Esophagus muscularis mucosa (tissue), 4 donors: ENCODE measurements around the gene COL25A1. TPM values are rescaled to one million over a fixed set of nuclear protein-coding genes. Genes with fewer than 3 reads are reported as not detected.

Source experiments
- DNase-seq: peaks from one replicate; pipeline ENCODE4 v3.0.0-alpha.2; 2017; ENCODE audit errors: extremely low spot score
- H3K27ac ChIP-seq, 4 donors: fragments of 200-600 bp; sonication (generic); replicated peaks in 1 of 4; 1 replicate in 3 of 4; 2 replicates in 1 of 4; pipeline ENCODE4 v1.5.1; 2016 to 2019; ENCODE audit warnings: mild to moderate bottlenecking in 1 of 4
- H3K27me3 ChIP-seq, 4 donors: fragments of 200-600 bp; sonication (generic); one replicate each; pipeline versions ENCODE4 v1.5.1 to v1.6.0; 2016 to 2019
- H3K36me3 ChIP-seq, 4 donors: fragments of 200-600 bp; sonication (generic); one replicate each; pipeline ENCODE4 v1.5.1; 2016 to 2019
- H3K4me1 ChIP-seq, 4 donors: fragments of 200-600 bp; sonication (generic); one replicate each; pipeline ENCODE4 v1.5.1; 2016 to 2019
- H3K4me3 ChIP-seq, 4 donors: fragments of 200-600 bp; sonication (generic); 1 replicate in 2 of 4; 2 replicates in 2 of 4; pipeline ENCODE4 v1.5.1; 2016 to 2019; ENCODE audit warnings: mild to moderate bottlenecking in 4 of 4, moderate library complexity in 1 of 4
- H3K9me3 ChIP-seq, 4 donors: fragments of 200-600 bp; sonication (generic); 1 replicate in 3 of 4; 2 replicates in 1 of 4; pipeline ENCODE4 v1.5.1; 2016 to 2019
- CTCF ChIP-seq, 3 experiments: fragments of 200-600 bp in 2 of 3; fragments of 450-650 bp in 1 of 3; sonication (generic) in 2 of 3; IDR thresholded peaks; one replicate each; pipeline ENCODE4 v1.5.1; 2017 to 2019; ENCODE audit warnings: antibody characterized with exemption in 3 of 3, mild to moderate bottlenecking in 2 of 3, moderate library complexity in 1 of 3
- EP300 ChIP-seq: sonication (generic); formaldehyde crosslinking; IDR thresholded peaks from one replicate; pipeline ENCODE4 v1.6.1; 2017; ENCODE audit warnings: antibody characterized with exemption
- POLR2A ChIP-seq: fragments of 450-650 bp; IDR thresholded peaks from one replicate; pipeline ENCODE4 v1.6.1; 2017; ENCODE audit warnings: antibody characterized with exemption, moderate library complexity, mild to moderate bottlenecking, low read depth
- POLR2AphosphoS5 ChIP-seq, 2 donors: sonication (generic); formaldehyde crosslinking; IDR thresholded peaks; one replicate each; pipeline ENCODE4 v1.6.1; 2017; ENCODE audit warnings: antibody characterized with exemption in 2 of 2
- WGBS: methylation state at CpG from one replicate; pipeline ENCODE4 v1.1.5; 2018; 5-methylcytosine and 5-hydroxymethylcytosine counted together
- intact Hi-C: fragments of 100-400 bp; cut with DNase I; formaldehyde crosslinking; loops from one replicate; pipeline ENCODE4 v1.15.1; 2023
- total RNA-seq, 4 donors: library from RNA; depleted of rRNA; stranded (reverse); fragments of >200 nt; gene quantifications; one replicate each; pipeline versions ENCODE4 v1.1.0 to v1.2.1, GENCODE V29; 2016

The COL25A1 gene
- total RNA-seq, 4 donors from 2014 or later, result 1.0 to 3.7 (median 2.0) TPM

DNA sequence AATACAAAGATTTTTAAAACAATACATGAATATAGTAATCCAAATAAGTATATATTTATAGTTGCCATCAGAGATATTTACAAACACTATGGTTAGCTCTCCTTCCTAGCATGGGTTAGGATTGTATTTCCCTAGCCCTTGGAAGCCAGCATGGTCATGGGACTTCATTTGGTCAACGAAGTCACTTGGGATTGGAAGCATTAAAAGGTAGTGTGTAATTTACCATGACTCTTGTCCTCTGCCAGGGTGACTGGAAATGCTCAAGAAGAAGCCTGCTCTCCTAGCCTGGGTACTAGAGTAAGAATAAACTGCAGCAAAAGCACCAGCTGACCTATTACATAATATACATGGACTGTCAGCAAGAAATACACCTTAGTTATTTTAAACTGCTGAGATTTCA, 102.9 kb downstream of the COL25A1 start:
- TF ChIP-seq CTCF (IDR thresholded peaks at IDR 0.05) (no peak), POLR2AphosphoS5 (IDR thresholded peaks at IDR 0.05) (no peak), POLR2A (no peak), EP300 (no peak)
- WGBS, result 73% methylated on average over 1 of the region's 1 CpG
- intact Hi-C loops, result no loop called here
- no peaks in the 10 kb centered on the region for H3K27me3 ChIP-seq
- no peak for DNase-seq
- H3K36me3 ChIP-seq, result no peaks in the 10 kb centered on the region
- H3K4me1 ChIP-seq, result no peaks in the 10 kb centered on the region
- no peak overlapping the region for H3K4me3 ChIP-seq
- no peak overlapping the region for H3K27ac ChIP-seq
- H3K9me3 ChIP-seq, result no peaks in the 10 kb centered on the region

DNA sequence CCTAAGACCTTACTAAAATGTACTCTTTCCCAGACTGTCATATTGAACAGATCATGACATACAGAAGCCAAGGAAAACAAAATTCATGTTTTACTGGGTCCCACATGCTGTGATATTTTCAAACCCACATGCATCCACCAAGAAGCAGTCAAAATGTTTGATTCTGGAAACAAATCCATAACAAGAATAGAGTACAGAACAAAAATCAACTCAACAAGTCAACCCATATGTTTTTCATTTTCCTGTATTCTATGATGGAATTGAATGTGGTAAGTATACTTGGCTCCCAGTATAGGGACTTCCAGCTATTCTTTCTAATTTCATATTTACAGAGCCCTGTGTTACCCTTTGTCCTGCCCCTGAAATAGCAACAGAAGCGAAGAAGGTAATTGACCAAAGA, 106.8 kb downstream of the COL25A1 start:
- no peak for DNase-seq
- WGBS, result 79% methylated on average over 1 of the region's 1 CpG
- no peaks in the 10 kb centered on the region for H3K36me3 ChIP-seq
- H3K4me3 ChIP-seq, result no peak overlapping the region
- H3K9me3 ChIP-seq, result no peaks in the 10 kb centered on the region
- H3K4me1 ChIP-seq, result no peaks in the 10 kb centered on the region
- intact Hi-C loops, result no loop called here
- H3K27ac ChIP-seq, result no peak overlapping the region
- TF ChIP-seq POLR2A, result no peak
- no peak for TF ChIP-seq EP300
- TF ChIP-seq POLR2AphosphoS5 (IDR thresholded peaks at IDR 0.05), result no peak
- no peak for TF ChIP-seq CTCF (IDR thresholded peaks at IDR 0.05)
- H3K27me3 ChIP-seq, result no peaks in the 10 kb centered on the region

DNA sequence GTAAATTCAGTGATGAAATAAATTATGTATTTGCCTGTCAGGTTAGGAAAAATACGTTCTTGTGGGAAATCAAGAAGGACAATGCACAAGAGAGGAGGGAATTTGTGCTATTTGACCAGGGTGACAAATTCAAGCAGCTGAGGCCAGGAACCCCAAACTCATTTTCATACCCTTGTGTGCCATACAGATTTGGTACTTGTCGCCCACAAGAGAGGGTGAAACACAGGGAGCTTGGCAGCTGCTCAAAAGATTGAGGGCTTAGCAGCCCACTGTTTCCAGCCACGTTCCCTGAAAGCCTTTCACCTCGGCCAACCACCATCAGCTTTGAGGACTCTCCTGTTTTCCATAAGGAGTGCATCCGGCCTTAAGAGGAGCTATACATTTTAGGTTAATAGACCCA, 111.2 kb downstream of the COL25A1 start:
- H3K27ac ChIP-seq, result no peak overlapping the region
- 96% methylated on average over 5 of the region's 5 CpGs for WGBS

GRCh38 chr4:109186458-109186945, 116.0 kb downstream of the COL25A1 start:
- no peaks in the 10 kb centered on the region for H3K27me3 ChIP-seq
- no peaks in the 10 kb centered on the region for H3K9me3 ChIP-seq
- TF ChIP-seq CTCF (IDR thresholded peaks at IDR 0.05) (no peak), POLR2AphosphoS5 (IDR thresholded peaks at IDR 0.05) (no peak), EP300 (no peak), POLR2A (no peak)
- no peak for DNase-seq
- intact Hi-C loops, result no loop called here
- H3K27ac ChIP-seq, result no peak overlapping the region
- H3K36me3 ChIP-seq, result no peaks in the 10 kb centered on the region
- WGBS, result 76% methylated on average over 4 of the region's 4 CpGs
- H3K4me1 ChIP-seq, result peaks cover 9 to 17% (median 12%) of the 10 kb centered on the region in 4 donors
- no peak overlapping the region for H3K4me3 ChIP-seq

More for the DNA sequence above, 111.2 kb downstream of the COL25A1 start:
- Histone ChIP-seq H3K4me1 (no peaks in the 10 kb centered on the region), H3K4me3 (no peak overlapping the region), H3K27me3 (no peaks in the 10 kb centered on the region), H3K9me3 (no peaks in the 10 kb centered on the region), H3K36me3 (no peaks in the 10 kb centered on the region)
- no peak for DNase-seq
- TF ChIP-seq POLR2AphosphoS5 (IDR thresholded peaks at IDR 0.05), result no peak
- TF ChIP-seq CTCF (IDR thresholded peaks at IDR 0.05), result no peak
- TF ChIP-seq EP300, result no peak
- TF ChIP-seq POLR2A, result no peak
- intact Hi-C loops, result no loop called here

DNA sequence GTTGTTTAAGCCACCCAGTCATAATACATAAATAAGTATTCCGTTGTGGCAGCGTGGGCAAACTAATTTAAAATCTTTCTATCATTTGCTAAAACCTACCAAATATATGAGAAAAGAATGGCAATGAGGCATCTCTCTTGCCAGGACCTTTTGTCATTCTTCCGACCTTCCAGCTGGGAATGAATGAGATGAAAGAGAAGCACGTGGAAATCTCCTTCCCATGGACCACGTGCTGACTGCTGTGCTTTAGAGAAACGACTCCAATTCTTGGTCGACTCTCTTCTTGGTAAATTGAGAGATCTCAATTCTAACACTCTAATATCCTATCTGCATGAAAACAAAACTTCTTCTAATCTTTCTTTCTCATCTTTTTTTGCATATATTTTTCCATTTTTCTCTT, 116.5 kb downstream of the COL25A1 start:
- Histone ChIP-seq H3K4me1 (peaks cover 9 to 17% (median 12%) of the 10 kb centered on the region in 4 donors), H3K4me3 (no peak overlapping the region), H3K27ac (no peak overlapping the region), H3K27me3 (no peaks in the 10 kb centered on the region), H3K36me3 (no peaks in the 10 kb centered on the region), H3K9me3 (no peaks in the 10 kb centered on the region)
- 70% methylated on average over 7 of the region's 7 CpGs for WGBS
- TF ChIP-seq POLR2AphosphoS5 (IDR thresholded peaks at IDR 0.05), result no peak
- TF ChIP-seq EP300, result no peak
- TF ChIP-seq POLR2A, result no peak
- no peak for TF ChIP-seq CTCF (IDR thresholded peaks at IDR 0.05)
- intact Hi-C loops, result no loop called here
- no peak for DNase-seq
